ENCODE measurements around the gene IL26.
"Not testable (repeated sequence)": the region's sequence is repeated elsewhere in the genome, so short reads cannot be mapped to it uniquely, and the experiment has no call there.

Gene IL26

GRCh38 chr12:68239309-68239982, 13.8 kb upstream of the IL26 start:
- no peak for DNase-seq

DNA sequence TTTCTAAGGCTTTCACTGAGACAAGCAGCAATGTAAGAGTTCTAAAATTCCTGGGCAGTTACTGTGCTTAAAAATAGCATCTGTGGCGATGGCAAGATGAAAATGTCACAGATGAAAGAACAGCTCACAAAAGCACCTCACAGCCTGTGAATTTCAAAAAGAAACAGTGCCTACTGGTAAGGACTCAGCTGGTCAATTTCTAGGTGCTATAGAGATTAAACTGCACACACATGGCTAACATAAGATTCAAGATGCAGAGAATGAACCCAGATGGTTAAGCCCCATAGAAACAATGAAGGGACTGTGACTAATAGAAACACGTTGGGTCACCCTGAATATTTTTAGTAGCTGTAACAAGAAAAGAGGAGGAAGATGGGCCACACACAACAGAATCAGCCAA, 12.0 kb upstream of the IL26 start:
- DNase-seq, result no peak

GRCh38 chr12:68237078-68237477, 11.5 kb upstream of the IL26 start:
- DNase-seq, result no peak

DNA sequence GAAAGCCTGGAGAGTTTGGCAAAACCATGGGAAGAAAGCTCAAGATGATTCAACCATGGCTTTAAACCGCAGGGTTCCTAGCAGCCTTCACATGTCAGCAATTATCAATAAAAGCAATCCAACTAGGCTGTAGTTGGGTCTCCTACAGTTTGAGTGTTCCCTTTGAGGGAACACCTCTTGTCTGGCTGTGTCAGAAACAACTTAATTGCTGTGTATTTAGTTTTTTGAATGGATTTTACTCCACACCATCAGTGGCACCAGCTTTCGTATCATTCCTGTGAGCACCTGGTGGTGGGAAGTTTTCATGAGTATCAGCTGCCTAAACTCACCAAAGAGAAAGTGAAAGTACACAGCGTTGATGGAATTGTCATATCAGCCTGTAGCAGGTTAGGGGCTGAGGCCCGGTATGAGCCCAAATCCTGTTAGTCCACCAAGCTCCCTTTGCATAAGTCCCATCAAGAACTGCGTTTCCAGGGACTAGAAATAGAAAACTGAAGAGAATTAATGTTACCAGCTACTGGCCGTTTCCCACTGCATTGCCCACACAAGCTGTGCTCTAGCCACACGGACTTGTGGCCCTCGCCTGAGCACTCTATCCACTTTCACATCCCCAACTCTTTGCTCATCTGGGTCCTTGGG, 10.9 kb upstream of the IL26 start:
- DNase-seq, result peak; percentile 2

DNA sequence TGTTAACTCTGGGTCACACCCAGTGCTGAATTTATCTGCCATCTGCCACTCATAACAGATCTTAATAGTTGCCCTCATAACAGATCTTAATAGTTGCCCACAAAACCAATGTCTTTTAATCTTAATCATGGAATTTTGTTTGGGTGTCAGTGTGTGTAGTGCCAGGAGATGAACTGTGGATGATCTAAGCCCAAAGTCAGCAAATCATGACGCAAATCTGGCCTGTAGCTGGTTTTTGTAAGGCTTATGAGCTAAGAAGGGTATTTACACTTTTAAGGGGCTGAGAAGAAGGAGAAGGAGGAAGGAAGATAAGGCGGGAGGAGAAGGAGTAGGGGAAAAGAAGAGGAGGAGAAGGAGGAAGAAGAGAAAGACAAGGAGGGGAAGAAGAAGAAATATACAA, 10.0 kb upstream of the IL26 start:
- DNase-seq, result no peak

- no peak for DNase-seq
These were observed 8.5 kb upstream of the IL26 start for GRCh38 chr12:68234140-68234539.

GRCh38 chr12:68233498-68233897, 7.9 kb upstream of the IL26 start:
- no peak for DNase-seq

DNA sequence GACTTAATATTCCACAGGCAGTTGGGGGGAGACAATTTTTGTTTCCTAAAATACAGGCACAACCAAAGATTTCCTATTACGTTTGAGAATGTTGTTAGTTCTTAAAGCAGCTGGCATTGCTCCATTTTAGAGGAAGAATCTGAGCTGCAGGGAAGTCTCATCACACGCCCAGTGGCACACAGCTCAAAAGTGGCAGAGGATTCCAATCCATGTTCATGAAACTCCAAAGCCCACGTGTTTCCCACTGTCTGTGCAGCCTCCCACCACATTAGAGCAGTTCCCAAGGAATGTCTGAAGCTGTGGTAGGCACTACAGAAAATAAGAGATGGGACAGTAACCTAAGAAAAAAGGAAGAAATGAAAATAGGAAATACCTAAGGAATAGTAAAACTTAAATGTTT, 6.1 kb upstream of the IL26 start:
- no peak for DNase-seq

DNA sequence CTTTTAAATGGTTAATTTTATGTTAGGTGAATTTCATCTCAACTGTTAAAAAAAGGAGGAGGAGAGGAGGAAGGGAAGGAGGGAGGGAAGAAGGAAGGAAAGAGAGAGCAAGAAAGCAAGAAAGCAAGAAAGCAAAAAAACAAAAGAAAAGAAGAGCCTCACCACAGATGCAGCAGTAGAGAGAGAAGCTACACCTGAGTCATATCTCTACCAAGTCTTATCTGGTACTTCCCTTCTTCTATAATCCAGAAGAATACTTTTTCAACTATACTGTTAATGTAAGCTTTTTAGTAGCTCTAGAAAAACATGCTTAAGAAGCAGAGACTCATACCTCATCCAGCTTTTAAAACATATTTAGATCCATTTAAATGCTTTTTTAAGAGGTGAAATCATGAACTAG, 5.6 kb upstream of the IL26 start:
- DNase-seq, result no peak

DNA sequence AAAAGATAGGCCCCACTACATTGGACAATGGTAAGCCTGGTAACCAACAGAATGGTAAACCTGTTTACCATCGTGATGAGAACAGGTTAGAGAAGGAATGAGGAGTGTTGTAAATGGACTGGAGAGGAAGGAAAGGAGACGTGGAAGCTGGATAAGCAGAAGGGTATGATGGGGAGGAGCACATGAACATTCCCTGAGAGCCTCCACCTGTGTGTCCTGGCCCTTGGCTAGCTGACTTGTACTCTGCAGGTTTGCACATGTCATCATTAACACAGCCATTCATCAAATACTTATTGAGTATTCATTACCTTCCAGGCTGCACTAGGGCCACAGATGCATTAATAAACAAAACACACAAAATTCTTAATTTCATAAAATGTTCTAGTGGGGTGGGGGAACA, 4.3 kb upstream of the IL26 start:
- no peak for DNase-seq

- no peak for DNase-seq
These were observed 1.7 kb upstream of the IL26 start for GRCh38 chr12:68227356-68227755.

DNA sequence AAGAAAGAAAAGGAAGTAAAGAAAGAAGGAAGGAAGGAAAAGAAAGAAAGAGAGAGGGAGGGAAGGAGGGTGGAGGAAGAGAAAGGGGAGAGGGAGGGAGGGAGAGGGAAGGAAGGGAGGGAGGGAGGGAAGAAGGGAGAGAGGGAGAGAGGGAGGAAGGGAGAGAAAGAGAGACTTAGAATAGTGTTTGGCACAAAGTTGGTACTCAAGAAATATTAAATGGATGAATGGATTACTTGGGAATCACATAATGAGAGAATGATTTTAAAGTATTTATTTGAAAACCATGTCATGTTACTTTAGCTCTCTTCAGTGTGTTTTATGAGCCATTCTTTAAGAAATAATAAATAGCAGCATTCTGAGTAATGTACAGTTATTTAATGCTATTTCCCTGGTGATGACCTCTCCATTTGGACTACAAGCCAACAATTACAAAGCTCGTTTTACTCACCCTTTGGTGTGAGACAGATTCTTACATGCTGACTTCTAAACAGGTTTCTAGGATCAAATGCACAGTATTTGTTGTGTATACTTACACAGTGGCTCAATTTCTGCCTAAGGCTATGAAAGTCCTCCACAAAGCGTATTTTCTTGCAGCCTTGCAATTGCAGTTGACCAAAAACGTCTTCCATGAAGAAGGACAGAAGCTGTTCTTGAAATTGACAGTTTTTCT, 861 bp downstream of the IL26 start:
- no peak for DNase-seq

GRCh38 chr12:68223067-68223747, 2.4 kb downstream of the IL26 start:
- DNase-seq, result peak; percentile 52

- DNase-seq, result no peak
These were observed 3.3 kb downstream of the IL26 start for GRCh38 chr12:68222326-68222725.

- no peak for DNase-seq
These were observed 4.1 kb downstream of the IL26 start for GRCh38 chr12:68221497-68221896.

DNA sequence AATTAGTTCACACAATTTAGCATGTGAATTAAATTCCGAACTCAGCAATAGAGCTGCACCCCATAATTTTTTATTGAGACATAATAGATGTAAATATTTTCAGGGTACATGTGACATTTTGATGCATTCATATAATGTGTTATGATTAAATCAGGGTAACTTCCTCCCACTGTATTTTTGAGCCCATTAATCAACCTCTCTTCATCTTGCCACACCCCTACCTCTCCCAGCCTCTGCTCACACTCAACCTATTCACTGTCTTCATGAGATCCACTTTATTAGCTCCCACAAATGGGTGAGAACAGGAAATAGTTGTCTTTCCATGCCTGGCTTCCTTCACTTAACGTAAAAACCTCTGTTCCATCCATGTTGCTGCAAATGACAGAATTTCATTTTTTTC, 14.7 kb downstream of the IL26 start:
- no peak for DNase-seq

- not testable (repeated sequence) for DNase-seq
These were observed 16.4 kb downstream of the IL26 start for GRCh38 chr12:68209048-68209728.

GRCh38 chr12:68207276-68207675, 18.3 kb downstream of the IL26 start:
- no peak for DNase-seq

DNA sequence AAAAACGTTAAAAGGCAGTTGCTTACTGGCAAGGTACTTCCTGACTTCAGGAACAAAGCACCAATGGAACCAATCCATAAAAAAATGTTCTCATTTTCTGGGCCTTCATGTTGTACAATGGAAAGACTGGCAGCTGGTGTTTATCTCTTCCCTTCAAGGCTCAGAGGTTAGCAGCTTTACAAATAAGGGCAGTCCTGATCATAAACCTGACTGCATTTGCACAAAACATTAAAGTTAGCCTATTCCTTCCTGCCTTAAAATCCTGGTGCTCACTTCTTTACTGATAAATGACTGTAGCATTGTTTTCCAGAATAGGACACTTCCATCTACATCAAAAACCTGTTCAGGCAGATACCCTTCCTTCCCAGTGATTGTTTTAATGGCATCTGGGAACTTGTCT, 19.2 kb downstream of the IL26 start:
- no peak for DNase-seq

- no peak for DNase-seq
These were observed 22.1 kb downstream of the IL26 start for GRCh38 chr12:68203460-68203875.

GRCh38 chr12:68200854-68201253, 24.8 kb downstream of the IL26 start:
- no peak for DNase-seq

- DNase-seq, result no peak
These were observed 26.5 kb downstream of the IL26 start for GRCh38 chr12:68199127-68199526.

GRCh38 chr12:68198507-68199086, 27.0 kb downstream of the IL26 start:
- DNase-seq, result no peak

All from effector CD8-positive, alpha-beta T cell (primary cell).